ENCODE measurements around the gene PPID. TPM values are rescaled to one million over a fixed set of nuclear protein-coding genes. Genes with fewer than 3 reads are reported as not detected.

PPID gene
- total RNA-seq: 29.2 and 36.0 TPM in 2 replicates

GRCh38 chr4:158722917-158723793 is at the start of gene PPID:
TSS of gene PPID (minus strand) at chr4:158723396. CDS start at chr4:158723288, 108 bp downstream.

GRCh38 chr4:158768555-158769174 is 45.5 kb upstream of the PPID start, which contains the start of gene FNIP2:
TSS of gene FNIP2 (plus strand) at chr4:158769026. CDS start at chr4:158769213, 187 bp downstream.

GRCh38 chr4:158671915-158672806 is 51.0 kb downstream of the PPID start, which contains the start of gene ETFDH:
TSS of gene ETFDH (plus strand) at chr4:158672296. CDS start at chr4:158672457, 161 bp downstream.

GRCh38 chr4:158671665-158671914 is 51.6 kb downstream of the PPID start, which contains the start of gene C4orf46:
TSS of gene C4orf46 (minus strand) at chr4:158671887. CDS start at chr4:158671801, 86 bp downstream.

Other genes with a start within 250 kb of the PPID start
- gene RXFP1, start 201.5 kb downstream of the PPID start, total RNA-seq: 8.5 and 10.4 TPM in 2 replicates
- gene C4orf46, start 51.5 kb downstream of the PPID start, total RNA-seq: 9.4 and 17.2 TPM in 2 replicates
- 25.0 and 26.5 TPM in 2 replicates for gene ETFDH, start 51.1 kb downstream of the PPID start, total RNA-seq
- 26.6 and 39.4 TPM in 2 replicates for gene FNIP2, start 45.6 kb upstream of the PPID start, total RNA-seq